NB4 (cell line): ENCODE measurements around the gene AGL.
"Not testable (repeated sequence)": the region's sequence is repeated elsewhere in the genome, so short reads cannot be mapped to it uniquely, and the experiment has no call there.

Source experiments
- DNase-seq: peaks from one replicate; pipeline ENCODE4 v3.0.0; 2010; ENCODE audit warnings: low read depth
- H3K4me3 ChIP-seq: one replicate; pipeline ENCODE4 v1.5.1; 2011; ENCODE audit warnings: mild to moderate bottlenecking, low read depth, low read length, moderate library complexity
- MAX ChIP-seq: IDR thresholded peaks from 2 replicates; pipeline ENCODE4 v1.6.1; 2011; ENCODE audit warnings: low read depth, low read length
- MYC ChIP-seq: IDR thresholded peaks from 2 replicates; pipeline ENCODE4 v1.6.1; 2011; ENCODE audit warnings: low read depth, low read length
- POLR2A ChIP-seq: IDR thresholded peaks from 2 replicates; pipeline ENCODE4 v1.6.1; 2011; ENCODE audit warnings: mild to moderate bottlenecking; ENCODE audit not compliant: insufficient read length; ENCODE audit errors: extremely low read depth
- TF ChIP-seq, protein P1 (sequence below): IDR thresholded peaks from one replicate; pipeline ENCODE4 v1.5.1; 2012; ENCODE audit warnings: low read depth, low read length

Gene AGL

GRCh38 chr1:99849413-99849743 is 783 bp upstream of the AGL start:
- TF ChIP-seq, protein P1, sequence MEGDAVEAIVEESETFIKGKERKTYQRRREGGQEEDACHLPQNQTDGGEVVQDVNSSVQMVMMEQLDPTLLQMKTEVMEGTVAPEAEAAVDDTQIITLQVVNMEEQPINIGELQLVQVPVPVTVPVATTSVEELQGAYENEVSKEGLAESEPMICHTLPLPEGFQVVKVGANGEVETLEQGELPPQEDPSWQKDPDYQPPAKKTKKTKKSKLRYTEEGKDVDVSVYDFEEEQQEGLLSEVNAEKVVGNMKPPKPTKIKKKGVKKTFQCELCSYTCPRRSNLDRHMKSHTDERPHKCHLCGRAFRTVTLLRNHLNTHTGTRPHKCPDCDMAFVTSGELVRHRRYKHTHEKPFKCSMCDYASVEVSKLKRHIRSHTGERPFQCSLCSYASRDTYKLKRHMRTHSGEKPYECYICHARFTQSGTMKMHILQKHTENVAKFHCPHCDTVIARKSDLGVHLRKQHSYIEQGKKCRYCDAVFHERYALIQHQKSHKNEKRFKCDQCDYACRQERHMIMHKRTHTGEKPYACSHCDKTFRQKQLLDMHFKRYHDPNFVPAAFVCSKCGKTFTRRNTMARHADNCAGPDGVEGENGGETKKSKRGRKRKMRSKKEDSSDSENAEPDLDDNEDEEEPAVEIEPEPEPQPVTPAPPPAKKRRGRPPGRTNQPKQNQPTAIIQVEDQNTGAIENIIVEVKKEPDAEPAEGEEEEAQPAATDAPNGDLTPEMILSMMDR: no peak
- TF ChIP-seq POLR2A (no peak), MYC (no peak), MAX (peak; percentile 78)
- peak; percentile 40 for DNase-seq
- H3K4me3 ChIP-seq: peak overlapping the region; percentile 66

DNA sequence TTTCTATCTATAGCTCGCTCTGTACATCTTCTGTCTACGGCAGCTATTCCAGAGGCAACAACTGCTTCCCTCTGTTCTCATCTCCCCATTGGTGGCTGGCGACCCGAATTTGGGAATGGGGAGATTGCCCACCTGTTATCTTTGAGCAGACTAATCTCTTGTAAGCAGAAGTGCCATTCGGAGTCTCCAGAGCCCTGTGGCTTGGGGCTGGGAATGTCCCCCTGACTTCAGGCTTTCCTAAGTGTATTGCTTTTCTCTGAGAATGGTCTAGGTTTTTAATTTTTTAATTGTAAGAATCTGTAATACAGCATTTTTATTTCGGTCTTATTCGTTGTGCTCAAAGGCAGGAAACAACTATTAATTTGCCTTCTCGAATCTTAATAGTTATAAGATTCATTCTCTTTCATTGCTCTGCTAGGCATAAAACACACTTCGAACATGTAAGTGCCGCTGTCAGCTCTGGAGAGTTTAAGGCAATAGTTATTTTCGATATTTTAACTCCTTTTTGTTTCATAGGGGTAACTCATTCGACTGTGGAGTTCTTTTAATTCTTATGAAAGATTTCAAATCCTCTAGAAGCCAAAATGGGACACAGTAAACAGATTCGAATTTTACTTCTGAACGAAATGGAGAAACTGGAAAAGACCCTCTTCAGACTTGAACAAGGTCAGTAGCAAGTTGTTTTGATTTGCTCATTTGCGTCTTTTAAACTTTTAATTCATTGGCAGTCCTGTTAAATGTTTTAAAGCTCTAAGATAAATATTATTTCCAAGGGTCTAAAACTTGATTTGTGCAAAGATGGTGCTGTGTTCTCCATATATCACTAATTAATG is 514 bp downstream of the AGL start:
- peak; percentile 7 for DNase-seq
- peak overlapping the region; percentile 66 for H3K4me3 ChIP-seq
- TF ChIP-seq, protein P1: no peak
- TF ChIP-seq MYC (no peak), POLR2A (no peak), MAX (no peak)

DNA sequence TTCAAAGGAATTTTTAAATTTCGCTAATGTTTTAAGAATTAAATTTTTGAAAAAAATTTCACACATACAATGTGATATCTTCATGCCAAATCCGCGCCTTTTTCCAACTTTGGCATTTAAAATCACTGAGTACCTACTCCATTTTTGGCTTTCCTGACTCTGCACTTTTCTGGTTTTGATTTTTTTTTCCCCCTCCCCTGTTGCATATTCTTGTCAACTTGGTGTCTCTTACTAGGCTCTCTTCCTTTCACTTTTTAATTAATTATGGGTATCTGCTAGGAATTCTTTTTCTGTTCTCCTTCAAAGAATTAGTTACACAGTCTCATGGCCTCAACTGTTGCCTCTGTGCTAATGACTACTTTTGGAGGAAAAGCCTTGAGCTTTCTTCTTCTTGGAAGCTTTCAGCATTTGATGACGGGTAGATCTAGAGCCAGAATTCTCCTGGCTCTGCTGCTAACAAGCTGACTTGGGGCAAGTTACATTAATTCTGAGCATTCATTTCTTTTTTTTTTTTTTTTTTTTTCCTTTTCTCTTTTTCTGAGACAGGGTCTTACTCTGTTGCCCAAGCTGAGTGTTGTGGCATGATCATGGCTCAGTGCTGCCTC is 1.8 kb downstream of the AGL start:
- H3K4me3 ChIP-seq: no peak overlapping the region
- no peak for DNase-seq
- TF ChIP-seq, protein P1: no peak
- no peak for TF ChIP-seq MYC
- TF ChIP-seq MAX: no peak
- TF ChIP-seq POLR2A: no peak

DNA sequence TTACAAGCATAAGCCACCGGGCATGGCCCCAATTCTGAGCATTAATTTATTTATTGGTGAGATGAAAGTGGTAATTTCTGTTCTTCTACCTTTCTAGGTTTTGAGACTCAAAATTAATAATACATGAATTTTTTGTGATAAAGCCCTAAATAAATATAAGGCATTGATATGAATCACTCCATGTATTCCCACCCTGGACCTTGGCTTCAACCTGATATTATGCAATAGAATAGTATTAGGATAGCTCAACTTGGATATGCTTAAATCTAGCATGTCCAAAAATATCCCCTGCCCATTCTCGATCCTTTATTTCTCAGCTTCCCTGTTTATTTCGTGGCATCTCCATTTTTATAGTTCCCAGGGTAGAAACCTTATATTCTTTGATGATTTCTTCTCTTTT is 2.5 kb downstream of the AGL start:
- TF ChIP-seq, protein P1: no peak
- TF ChIP-seq MAX (no peak), MYC (no peak), POLR2A (no peak)
- DNase-seq: no peak
- H3K4me3 ChIP-seq: no peak overlapping the region

- no peak overlapping the region for H3K4me3 ChIP-seq
- TF ChIP-seq POLR2A (no peak), MYC (no peak), MAX (no peak)
- TF ChIP-seq, protein P1: no peak
- DNase-seq: no peak
Observed at GRCh38 chr1:99855914-99856450, 5.8 kb downstream of the AGL start.

GRCh38 chr1:99857041-99857440 is 6.9 kb downstream of the AGL start:
- not testable (repeated sequence) for H3K4me3 ChIP-seq, DNase-seq
